ENCODE data around the gene TRERF1. TPM values are rescaled to one million over a fixed set of nuclear protein-coding genes. Genes with fewer than 3 reads are reported as not detected.

TRERF1 gene
- total RNA-seq, 2 donors from 2014 or later: 9.5 to 34.8 TPM

GRCh38 chr6:42322676-42323075 is 129.1 kb downstream of the TRERF1 start:
- Histone ChIP-seq H3K9me3 (no peaks in the 10 kb centered on the region), H3K4me3 (no peak overlapping the region), H3K27me3 (replicated peaks; ENCODE audit: insufficient read depth) (no peaks in the 10 kb centered on the region), H3K27ac (no peak overlapping the region), H3K36me3 (no peaks in the 10 kb centered on the region), H3K4me1 (replicated peaks) (no peaks in the 10 kb centered on the region)
- no peak for TF ChIP-seq POLR2AphosphoS5 (IDR thresholded peaks at IDR 0.05)
- no peak for TF ChIP-seq POLR2A (IDR thresholded peaks at IDR 0.05)
- TF ChIP-seq CTCF (IDR thresholded peaks at IDR 0.05): no peak
- intact Hi-C loops (cut with DNase I): no loop called here
- WGBS: 74% methylated on average over 2 of the region's 2 CpGs
- no peak for DNase-seq (ENCODE audit: low spot score)

GRCh38 chr6:42321976-42322375 is 129.8 kb downstream of the TRERF1 start:
- no peak for TF ChIP-seq POLR2A (IDR thresholded peaks at IDR 0.05)
- no peak for TF ChIP-seq CTCF (IDR thresholded peaks at IDR 0.05)
- no peak for TF ChIP-seq POLR2AphosphoS5 (IDR thresholded peaks at IDR 0.05)
- no peak for DNase-seq (ENCODE audit: low spot score)
- no peaks in the 10 kb centered on the region for H3K9me3 ChIP-seq
- no peaks in the 10 kb centered on the region for H3K27me3 ChIP-seq (replicated peaks; ENCODE audit: insufficient read depth)
- 62% methylated on average over 2 of the region's 2 CpGs for WGBS
- intact Hi-C loops (cut with DNase I): no loop called here
- H3K4me1 ChIP-seq (replicated peaks): no peaks in the 10 kb centered on the region
- H3K36me3 ChIP-seq: no peaks in the 10 kb centered on the region
- H3K4me3 ChIP-seq: no peak overlapping the region
- no peak overlapping the region for H3K27ac ChIP-seq

GRCh38 chr6:42320762-42321161 is 131.0 kb downstream of the TRERF1 start:
- H3K9me3 ChIP-seq: no peaks in the 10 kb centered on the region
- intact Hi-C loops (cut with DNase I): no loop called here
- WGBS: 90% methylated on average over 5 of the region's 5 CpGs
- no peaks in the 10 kb centered on the region for H3K36me3 ChIP-seq
- no peaks in the 10 kb centered on the region for H3K4me1 ChIP-seq (replicated peaks)
- H3K27me3 ChIP-seq (replicated peaks; ENCODE audit: insufficient read depth): no peaks in the 10 kb centered on the region
- TF ChIP-seq POLR2A (IDR thresholded peaks at IDR 0.05) (no peak), POLR2AphosphoS5 (IDR thresholded peaks at IDR 0.05) (no peak), CTCF (IDR thresholded peaks at IDR 0.05) (no peak)
- no peak overlapping the region for H3K27ac ChIP-seq
- DNase-seq (ENCODE audit: low spot score): no peak
- no peak overlapping the region for H3K4me3 ChIP-seq

GRCh38 chr6:42318480-42318879 is 133.2 kb downstream of the TRERF1 start:
- no peak for DNase-seq (ENCODE audit: low spot score)
- TF ChIP-seq CTCF (IDR thresholded peaks at IDR 0.05): no peak
- TF ChIP-seq POLR2A (IDR thresholded peaks at IDR 0.05): no peak
- no peak for TF ChIP-seq POLR2AphosphoS5 (IDR thresholded peaks at IDR 0.05)
- H3K9me3 ChIP-seq: no peaks in the 10 kb centered on the region
- H3K27ac ChIP-seq: no peak overlapping the region
- intact Hi-C loops (cut with DNase I): no loop called here
- no peaks in the 10 kb centered on the region for H3K27me3 ChIP-seq (replicated peaks; ENCODE audit: insufficient read depth)
- no peaks in the 10 kb centered on the region for H3K36me3 ChIP-seq
- no peaks in the 10 kb centered on the region for H3K4me1 ChIP-seq (replicated peaks)
- WGBS: 96% methylated on average over 2 of the region's 2 CpGs
- no peak overlapping the region for H3K4me3 ChIP-seq

GRCh38 chr6:42316981-42317380 is 134.7 kb downstream of the TRERF1 start:
- H3K27ac ChIP-seq: no peak overlapping the region
- TF ChIP-seq POLR2AphosphoS5 (IDR thresholded peaks at IDR 0.05) (no peak), POLR2A (IDR thresholded peaks at IDR 0.05) (no peak), CTCF (IDR thresholded peaks at IDR 0.05) (no peak)
- H3K4me1 ChIP-seq (replicated peaks): no peaks in the 10 kb centered on the region
- no peak for DNase-seq (ENCODE audit: low spot score)
- intact Hi-C loops (cut with DNase I): no loop called here
- H3K9me3 ChIP-seq: no peaks in the 10 kb centered on the region
- no peak overlapping the region for H3K4me3 ChIP-seq
- whole genome bisulfite sequencing: 66% methylated on average over 2 of the region's 2 CpGs
- H3K36me3 ChIP-seq: no peaks in the 10 kb centered on the region
- no peaks in the 10 kb centered on the region for H3K27me3 ChIP-seq (replicated peaks; ENCODE audit: insufficient read depth)

All from prostate gland (tissue), 2 donors.